Panc1 (cell line): ENCODE measurements around the gene SLC13A1. TPM values are rescaled to one million over a fixed set of nuclear protein-coding genes. Genes with fewer than 3 reads are reported as not detected.

Experiments
- ATAC-seq: fragments of 200-7000 bp; cut with Tn5 transposase; 2 replicates; pipeline ENCODE4 v1.9.1; 2020; ENCODE audit warnings: mild to moderate bottlenecking, moderate library complexity
- BruUV-seq: library from RNA; stranded (reverse); fragments of 400-500 nt; replicated peaks from 2 replicates; lab custom pipeline; 2021; lab: Mats Ljungman, UMichigan
- CTCF ChIA-PET: fragments of 300-600 bp; sonication (Branson Sonifier 250); formaldehyde crosslinking; loops from one replicate; lab custom pipeline; 2022; ENCODE audit warnings: antibody characterized with exemption; lab: Charles Lee
- POLR2A ChIA-PET: fragments of 300-600 bp; sonication (Branson Sonifier 250); formaldehyde crosslinking; loops from one replicate; lab custom pipeline; 2022; ENCODE audit warnings: antibody characterized with exemption; lab: Charles Lee
- DNase-seq: peaks from one replicate; pipeline ENCODE4 v3.0.0-alpha.2; 2010; ENCODE audit warnings: low read depth, low spot score
- H3K27ac ChIP-seq: 2 replicates; pipeline ENCODE4 v1.5.1; 2011; ENCODE audit warnings: mild to moderate bottlenecking, low read length, inconsistent platforms
- H3K27me3 ChIP-seq: fragments of 200-500 bp; sonication (Bioruptor generic); 2 replicates; pipeline ENCODE4 v1.6.0; 2014; ENCODE audit warnings: low read length, inconsistent platforms; ENCODE audit not compliant: control insufficient read depth, insufficient read depth
- H3K36me3 ChIP-seq: fragments of 200-500 bp; sonication (Bioruptor generic); 2 replicates; pipeline ENCODE4 v1.5.1; 2014; ENCODE audit warnings: inconsistent platforms, mild to moderate bottlenecking, low read length, moderate library complexity; ENCODE audit not compliant: control insufficient read depth, insufficient read depth
- H3K4me1 ChIP-seq: 2 replicates; pipeline ENCODE4 v1.5.1; 2011; ENCODE audit warnings: inconsistent platforms, mild to moderate bottlenecking, low read length, moderate library complexity; ENCODE audit not compliant: control insufficient read depth, insufficient read depth
- H3K4me3 ChIP-seq, 2 experiments: 2 replicates each; pipeline ENCODE4 v1.5.1; 2011 to 2012; ENCODE audit warnings: low read depth in 2 of 2, low read length in 2 of 2, mild to moderate bottlenecking in 2 of 2, inconsistent platforms in 1 of 2, moderate library complexity in 1 of 2
- H3K9me3 ChIP-seq: fragments of 200-500 bp; sonication (Bioruptor generic); 2 replicates; pipeline ENCODE4 v1.5.1; 2014; ENCODE audit warnings: low read depth, mild to moderate bottlenecking, inconsistent platforms, low read length, moderate library complexity; ENCODE audit not compliant: control insufficient read depth, insufficient read depth
- POLR2AphosphoS5 ChIP-seq: IDR thresholded peaks from 2 replicates; pipeline ENCODE4 v1.6.1; 2012; ENCODE audit warnings: mild to moderate bottlenecking, low read depth, low read length, moderate library complexity
- REST ChIP-seq, 2 experiments: IDR thresholded peaks; 2 replicates each; pipeline ENCODE4 v1.6.1; 2011 to 2012; ENCODE audit warnings: low read depth in 2 of 2, control low read depth in 1 of 2, low read length in 1 of 2, mild to moderate bottlenecking in 1 of 2, moderate library complexity in 1 of 2; ENCODE audit not compliant: insufficient read depth in 1 of 2
- SIN3A ChIP-seq: IDR thresholded peaks from 2 replicates; pipeline ENCODE4 v1.6.1; 2012; ENCODE audit warnings: low read depth, mild to moderate bottlenecking, low read length, moderate library complexity, borderline replicate concordance; ENCODE audit not compliant: insufficient read depth
- TCF7L2 ChIP-seq: IDR thresholded peaks from 2 replicates; pipeline ENCODE4 v1.6.1; 2011; ENCODE audit warnings: mild to moderate bottlenecking, low read depth, low read length, inconsistent platforms
- in situ Hi-C: cut with HindIII; loops from 2 replicates; pipeline ENCODE4 v1.10.0; 2016; ENCODE audit warnings: low sequenced_read_pairs, low pct_unique_long_range_greater_than_20kb
- intact Hi-C: fragments of 100-400 bp; cut with micrococcal nuclease; formaldehyde crosslinking; loops from one replicate; pipeline ENCODE4 v1.10.0; 2022; ENCODE audit not compliant: unreplicated experiment
- total RNA-seq: library from RNA; stranded (reverse); gene quantifications from one replicate; pipeline ENCODE4 v1.2.1, GENCODE V29; 2021; ENCODE audit not compliant: unreplicated experiment

The SLC13A1 gene
- total RNA-seq, 1 experiment from 2014 or later: not detected

- H3K4me3 ChIP-seq: no peak overlapping the region
- DNase-seq (no peak), ATAC-seq (no peak)
- no peaks in the 10 kb centered on the region for H3K27me3 ChIP-seq
- H3K36me3 ChIP-seq: no peaks in the 10 kb centered on the region
- intact Hi-C loops (no loop called here), in situ Hi-C loops (no loop called here)
- CTCF ChIA-PET: no interaction called here
- H3K4me1 ChIP-seq: no peaks in the 10 kb centered on the region
- TF ChIP-seq REST (IDR thresholded peaks at IDR 0.05; ENCODE audit: insufficient read depth in 1 of 2, low read depth in 2 of 2, low read length in 1 of 2): no peak
- no peak overlapping the region for H3K27ac ChIP-seq
- no peaks in the 10 kb centered on the region for H3K9me3 ChIP-seq
- POLR2A ChIA-PET: no interaction called here
- BruUV-seq: no TSS peak
These were observed 42.8 kb upstream of the SLC13A1 start for GRCh38 chr7:123242467-123243092.

- in situ Hi-C loops (no loop called here), intact Hi-C loops (no loop called here)
- Histone ChIP-seq H3K4me3 (no peak overlapping the region), H3K27ac (no peak overlapping the region), H3K9me3 (no peaks in the 10 kb centered on the region), H3K36me3 (no peaks in the 10 kb centered on the region), H3K27me3 (no peaks in the 10 kb centered on the region), H3K4me1 (no peaks in the 10 kb centered on the region)
- DNase-seq: no peak
- ATAC-seq: no peak
- ChIA-PET CTCF (no interaction called here), POLR2A (no interaction called here)
- BruUV-seq: no TSS peak
- TF ChIP-seq TCF7L2: no peak
- TF ChIP-seq SIN3A: no peak
These were observed 42.0 kb upstream of the SLC13A1 start for GRCh38 chr7:123241809-123242208.

GRCh38 chr7:123231021-123232000 lies 31.5 kb upstream of the SLC13A1 start:
- no peak for ATAC-seq
- no TSS peak for BruUV-seq
- intact Hi-C loops: no loop called here

More at GRCh38 chr7:123231021-123232000, 31.5 kb upstream of the SLC13A1 start:
- no peaks in the 10 kb centered on the region for H3K4me1 ChIP-seq
- no peak overlapping the region for H3K4me3 ChIP-seq
- POLR2A ChIA-PET: no interaction called here
- CTCF ChIA-PET: no interaction called here
- no peaks in the 10 kb centered on the region for H3K27me3 ChIP-seq
- H3K36me3 ChIP-seq: no peaks in the 10 kb centered on the region
- TF ChIP-seq POLR2AphosphoS5: no peak
- no peak for DNase-seq
- no peak overlapping the region for H3K27ac ChIP-seq
- in situ Hi-C loops: no loop called here
- H3K9me3 ChIP-seq: no peaks in the 10 kb centered on the region
